Ascending aorta (tissue), 2 donors: ENCODE data around the gene MYO5C. TPM values are rescaled to one million over a fixed set of nuclear protein-coding genes. Genes with fewer than 3 reads are reported as not detected.
"Not testable (repeated sequence)": the region's sequence is repeated elsewhere in the genome, so short reads cannot be mapped to it uniquely, and the experiment has no call there.

Experiments
- DNase-seq, 2 donors: peaks; one replicate each; pipeline ENCODE4 v3.0.0-alpha.2; 2019; ENCODE audit warnings: low spot score in 2 of 2
- H3K27ac ChIP-seq, 2 donors: fragments of 200-600 bp; sonication (generic); one replicate each; pipeline ENCODE4 v1.5.1; 2016 to 2017; ENCODE audit warnings: mild to moderate bottlenecking in 1 of 2
- H3K27me3 ChIP-seq: fragments of 200-600 bp; sonication (generic); one replicate; pipeline ENCODE4 v1.5.1; 2017
- H3K36me3 ChIP-seq, 2 donors: fragments of 200-600 bp; sonication (generic); one replicate each; pipeline ENCODE4 v1.5.1; 2016
- H3K4me1 ChIP-seq, 2 donors: fragments of 200-600 bp; sonication (generic); one replicate each; pipeline ENCODE4 v1.5.1; 2016 to 2017; ENCODE audit warnings: mild to moderate bottlenecking in 1 of 2
- H3K4me3 ChIP-seq, 2 donors: fragments of 200-600 bp; sonication (generic); one replicate each; pipeline ENCODE4 v1.5.1; 2016 to 2017; ENCODE audit warnings: mild to moderate bottlenecking in 1 of 2
- H3K9me3 ChIP-seq, 2 donors: fragments of 200-600 bp; sonication (generic); one replicate each; pipeline ENCODE4 v1.5.1; 2016
- CTCF ChIP-seq, 3 experiments: fragments of 200-600 bp in 2 of 3; fragments of 450-650 bp in 1 of 3; sonication (generic) in 2 of 3; IDR thresholded peaks; one replicate each; pipeline ENCODE4 v1.5.1; 2016 to 2019; ENCODE audit warnings: antibody characterized with exemption in 3 of 3, mild to moderate bottlenecking in 1 of 3, moderate library complexity in 1 of 3
- intact Hi-C: fragments of 100-400 bp; cut with DNase I; formaldehyde crosslinking; loops from one replicate; pipeline ENCODE4 v1.15.1; 2023
- total RNA-seq: library from RNA; depleted of rRNA; stranded (reverse); fragments of >200 nt; gene quantifications from one replicate; pipeline ENCODE4 v1.1.0, GENCODE V29; 2016

The MYO5C gene
- total RNA-seq, 1 donor from 2014 or later = 11.0 TPM

GRCh38 chr15:52243286-52243685 is 52.3 kb downstream of the MYO5C start:
- Histone ChIP-seq H3K9me3 (no peaks in the 10 kb centered on the region), H3K27me3 (no peaks in the 10 kb centered on the region), H3K4me1 (no peaks in the 10 kb centered on the region), H3K36me3 (no peaks in the 10 kb centered on the region), H3K4me3 (no peak overlapping the region), H3K27ac (no peak overlapping the region)
- no peak for TF ChIP-seq CTCF (IDR thresholded peaks at IDR 0.05)
- DNase-seq = no peak
- intact Hi-C loops = no loop called here

GRCh38 chr15:52241489-52241888 is 54.1 kb downstream of the MYO5C start:
- H3K27me3 ChIP-seq = no peaks in the 10 kb centered on the region
- DNase-seq = no peak
- H3K4me1 ChIP-seq = no peaks in the 10 kb centered on the region
- no peaks in the 10 kb centered on the region for H3K9me3 ChIP-seq
- no peak overlapping the region for H3K27ac ChIP-seq
- TF ChIP-seq CTCF (IDR thresholded peaks at IDR 0.05) = no peak
- intact Hi-C loops = no loop called here
- no peaks in the 10 kb centered on the region for H3K36me3 ChIP-seq
- H3K4me3 ChIP-seq = no peak overlapping the region

- Histone ChIP-seq H3K27ac (no peak overlapping the region), H3K4me3 (no peak overlapping the region), H3K36me3 (no peaks in the 10 kb centered on the region), H3K27me3 (no peaks in the 10 kb centered on the region), H3K9me3 (no peaks in the 10 kb centered on the region), H3K4me1 (no peaks in the 10 kb centered on the region)
- intact Hi-C loops = no loop called here
- no peak for TF ChIP-seq CTCF (IDR thresholded peaks at IDR 0.05)
- no peak for DNase-seq
Observed at GRCh38 chr15:52240166-52240565, 55.4 kb downstream of the MYO5C start.

GRCh38 chr15:52238989-52239525 is 56.5 kb downstream of the MYO5C start:
- H3K4me3 ChIP-seq, intact Hi-C loops, H3K36me3 ChIP-seq, H3K4me1 ChIP-seq, H3K27me3 ChIP-seq, H3K9me3 ChIP-seq, H3K27ac ChIP-seq, DNase-seq: not testable (repeated sequence)

- DNase-seq = no peak
- no peak overlapping the region for H3K4me3 ChIP-seq
- no peaks in the 10 kb centered on the region for H3K36me3 ChIP-seq
- no peak overlapping the region for H3K27ac ChIP-seq
- TF ChIP-seq CTCF (IDR thresholded peaks at IDR 0.05) = no peak
- H3K9me3 ChIP-seq = no peaks in the 10 kb centered on the region
- no peaks in the 10 kb centered on the region for H3K27me3 ChIP-seq
- no peaks in the 10 kb centered on the region for H3K4me1 ChIP-seq
- intact Hi-C loops = no loop called here
Observed at GRCh38 chr15:52238149-52238548, 57.5 kb downstream of the MYO5C start.

- no peaks in the 10 kb centered on the region for H3K36me3 ChIP-seq
- H3K4me3 ChIP-seq = no peak overlapping the region
- DNase-seq = no peak
- no peaks in the 10 kb centered on the region for H3K4me1 ChIP-seq
- H3K27me3 ChIP-seq = no peaks in the 10 kb centered on the region
- H3K27ac ChIP-seq = no peak overlapping the region
- intact Hi-C loops = no loop called here
- H3K9me3 ChIP-seq = no peaks in the 10 kb centered on the region
- no peak for TF ChIP-seq CTCF (IDR thresholded peaks at IDR 0.05)
Observed at GRCh38 chr15:52236013-52236412, 59.6 kb downstream of the MYO5C start.
